ENCODE data around the gene FEM1B. TPM values are rescaled to one million over a fixed set of nuclear protein-coding genes. Genes with fewer than 3 reads are reported as not detected.
A peak's percentile ranks its signal among the peaks of the same experiment; 100 is the strongest.

FEM1B gene
- polyA plus RNA-seq, 3 donors = 21.5 to 26.4 (median 26.0) TPM

DNA sequence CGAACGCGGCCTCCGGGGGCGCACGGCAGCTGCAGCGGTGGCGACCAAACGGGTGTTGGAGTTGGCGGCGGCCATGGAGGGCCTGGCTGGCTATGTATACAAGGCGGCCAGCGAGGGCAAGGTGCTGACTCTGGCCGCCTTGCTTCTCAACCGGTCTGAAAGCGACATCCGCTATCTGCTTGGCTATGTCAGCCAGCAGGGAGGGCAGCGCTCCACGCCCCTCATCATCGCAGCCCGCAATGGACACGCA lies 725 bp downstream of the FEM1B start:
- H3K79me2 ChIP-seq (ENCODE audit: insufficient read depth, low read length) = peaks cover 65% of the 10 kb centered on the region
- H3K27ac Mint-ChIP-seq = peak overlapping the region; percentile 87 to 96 (median 96)
- WGBS (ENCODE audit: insufficient coverage) = 0% methylated on average over 22 of the region's 22 CpGs
- H3K9ac ChIP-seq (ENCODE audit: insufficient read depth, low read length, poor library complexity, severe bottlenecking) = peak overlapping the region; percentile 94
- H3K27me3 Mint-ChIP-seq (ENCODE audit: low read depth in 3 of 3) = no peaks in the 10 kb centered on the region
- TF ChIP-seq, protein P1, sequence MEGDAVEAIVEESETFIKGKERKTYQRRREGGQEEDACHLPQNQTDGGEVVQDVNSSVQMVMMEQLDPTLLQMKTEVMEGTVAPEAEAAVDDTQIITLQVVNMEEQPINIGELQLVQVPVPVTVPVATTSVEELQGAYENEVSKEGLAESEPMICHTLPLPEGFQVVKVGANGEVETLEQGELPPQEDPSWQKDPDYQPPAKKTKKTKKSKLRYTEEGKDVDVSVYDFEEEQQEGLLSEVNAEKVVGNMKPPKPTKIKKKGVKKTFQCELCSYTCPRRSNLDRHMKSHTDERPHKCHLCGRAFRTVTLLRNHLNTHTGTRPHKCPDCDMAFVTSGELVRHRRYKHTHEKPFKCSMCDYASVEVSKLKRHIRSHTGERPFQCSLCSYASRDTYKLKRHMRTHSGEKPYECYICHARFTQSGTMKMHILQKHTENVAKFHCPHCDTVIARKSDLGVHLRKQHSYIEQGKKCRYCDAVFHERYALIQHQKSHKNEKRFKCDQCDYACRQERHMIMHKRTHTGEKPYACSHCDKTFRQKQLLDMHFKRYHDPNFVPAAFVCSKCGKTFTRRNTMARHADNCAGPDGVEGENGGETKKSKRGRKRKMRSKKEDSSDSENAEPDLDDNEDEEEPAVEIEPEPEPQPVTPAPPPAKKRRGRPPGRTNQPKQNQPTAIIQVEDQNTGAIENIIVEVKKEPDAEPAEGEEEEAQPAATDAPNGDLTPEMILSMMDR (IDR thresholded peaks at IDR 0.05) = peak; percentile 51
- H3K4me1 Mint-ChIP-seq = peaks cover 50% of the 10 kb centered on the region
- no peaks in the 10 kb centered on the region for H3K9me3 ChIP-seq (replicated peaks in 1 of 2; ENCODE audit: control insufficient read depth in 1 of 2, insufficient read depth in 1 of 2, low read length in 2 of 2)
- H3K27me3 ChIP-seq (ENCODE audit: control insufficient read depth in 2 of 2, insufficient read depth in 2 of 2, low read length in 2 of 2) = no peaks in the 10 kb centered on the region
- H3K4me3 Mint-ChIP-seq = peak overlapping the region; percentile 91 to 98
- intact Hi-C loops (cut with micrococcal nuclease) = no loop called here
- H4K20me1 ChIP-seq (ENCODE audit: insufficient read depth, low read length) = peaks cover 50% of the 10 kb centered on the region
- H3K27ac ChIP-seq (ENCODE audit: low read depth in 1 of 2, low read length in 2 of 2) = peak overlapping the region; percentile 96 to 97
- peak overlapping the region; percentile 94 for H3K4me2 ChIP-seq (replicated peaks; ENCODE audit: extremely low read depth, low read length, poor library complexity, severe bottlenecking)
- H3K9me3 Mint-ChIP-seq = no peaks in the 10 kb centered on the region
- peak overlapping the region; percentile 75 to 92 (median 88) for H3K4me3 ChIP-seq (replicated peaks in 1 of 3; ENCODE audit: low read depth in 2 of 3, low read length in 3 of 3)
- DNase-seq = peak in 2 of 3 donors; percentile 44 to 69
- H2AFZ ChIP-seq (ENCODE audit: insufficient read depth, low read depth, low read length, poor library complexity, severe bottlenecking) = peak overlapping the region; percentile 99
- H3K4me1 ChIP-seq (ENCODE audit: control insufficient read depth in 1 of 2, insufficient read depth in 2 of 2, low read length in 2 of 2) = peaks cover 48 to 59% of the 10 kb centered on the region in 2 donors
- H3K36me3 ChIP-seq (replicated peaks in 1 of 2; ENCODE audit: control insufficient read depth in 1 of 2, insufficient read depth in 2 of 2, low read length in 2 of 2) = no peaks in the 10 kb centered on the region
- H3K36me3 Mint-ChIP-seq = peaks cover 5 to 6% of the 10 kb centered on the region in 2 donors

DNA sequence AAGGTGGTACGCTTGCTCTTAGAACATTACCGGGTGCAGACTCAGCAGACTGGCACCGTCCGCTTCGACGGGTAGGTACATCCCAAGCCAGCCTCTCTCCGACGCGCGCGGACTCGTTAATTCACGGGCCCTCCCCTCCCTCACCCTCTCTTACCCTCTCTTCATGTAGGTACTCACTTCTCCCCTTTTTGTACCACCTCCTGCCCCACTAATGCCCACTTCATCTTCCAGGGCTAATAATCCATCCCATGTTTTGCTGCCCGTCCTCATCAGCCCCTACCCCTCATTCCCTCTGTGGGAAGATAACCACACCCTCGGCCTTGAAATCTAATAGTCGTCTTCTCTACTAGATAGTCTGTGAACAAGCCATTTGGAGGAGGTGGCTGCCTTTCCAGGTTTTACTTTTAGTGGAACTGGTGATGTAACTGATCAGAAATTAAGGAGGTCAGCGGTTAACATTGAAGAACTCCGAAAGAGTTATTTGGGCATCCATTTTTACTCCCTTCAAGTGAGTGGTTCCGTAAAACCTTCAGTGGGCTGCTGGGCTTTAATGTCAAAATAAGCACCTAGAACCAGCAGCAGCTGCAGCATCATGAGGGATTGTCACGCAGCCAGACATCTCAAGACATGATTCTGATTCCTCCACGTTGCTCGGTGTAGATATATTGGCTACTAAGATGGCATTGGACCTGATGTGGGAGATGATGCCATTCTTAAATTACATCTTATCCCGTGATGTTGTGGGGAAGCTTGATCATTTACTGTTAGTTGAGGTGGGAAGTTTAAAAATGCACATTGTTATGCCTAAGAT lies 1.3 kb downstream of the FEM1B start:
- 0% methylated on average over 15 of the region's 23 CpGs for WGBS (ENCODE audit: insufficient coverage)
- H3K27ac Mint-ChIP-seq = peak overlapping the region; percentile 87 to 96 (median 96)
- Histone ChIP-seq H3K4me2 (replicated peaks; ENCODE audit: extremely low read depth, low read length, poor library complexity, severe bottlenecking) (peak overlapping the region; percentile 94), H4K20me1 (ENCODE audit: insufficient read depth, low read length) (peaks cover 55% of the 10 kb centered on the region), H3K27ac (ENCODE audit: low read depth in 1 of 2, low read length in 2 of 2) (peak overlapping the region; percentile 96 to 97), H3K9ac (ENCODE audit: insufficient read depth, low read length, poor library complexity, severe bottlenecking) (peak overlapping the region; percentile 94), H3K4me3 (replicated peaks in 1 of 3; ENCODE audit: low read depth in 2 of 3, low read length in 3 of 3) (peak overlapping the region; percentile 75 to 92 (median 88)), H3K36me3 (replicated peaks in 1 of 2; ENCODE audit: control insufficient read depth in 1 of 2, insufficient read depth in 2 of 2, low read length in 2 of 2) (no peaks in the 10 kb centered on the region), H3K4me1 (ENCODE audit: control insufficient read depth in 1 of 2, insufficient read depth in 2 of 2, low read length in 2 of 2) (peaks cover 48 to 61% of the 10 kb centered on the region in 2 donors), H2AFZ (ENCODE audit: insufficient read depth, low read depth, low read length, poor library complexity, severe bottlenecking) (peak overlapping the region; percentile 99), H3K27me3 (ENCODE audit: control insufficient read depth in 2 of 2, insufficient read depth in 2 of 2, low read length in 2 of 2) (no peaks in the 10 kb centered on the region), H3K79me2 (ENCODE audit: insufficient read depth, low read length) (peaks cover 70% of the 10 kb centered on the region), H3K9me3 (replicated peaks in 1 of 2; ENCODE audit: control insufficient read depth in 1 of 2, insufficient read depth in 1 of 2, low read length in 2 of 2) (no peaks in the 10 kb centered on the region)
- H3K9me3 Mint-ChIP-seq = no peaks in the 10 kb centered on the region
- TF ChIP-seq, protein P1 (IDR thresholded peaks at IDR 0.05) = no peak
- peaks cover 52% of the 10 kb centered on the region for H3K4me1 Mint-ChIP-seq
- H3K27me3 Mint-ChIP-seq (ENCODE audit: low read depth in 3 of 3) = no peaks in the 10 kb centered on the region
- peaks cover 5 to 7% of the 10 kb centered on the region in 2 donors for H3K36me3 Mint-ChIP-seq
- DNase-seq = peak; percentile 26 to 39 (median 36)
- intact Hi-C loops (cut with micrococcal nuclease) = no loop called here
- H3K4me3 Mint-ChIP-seq = peak overlapping the region; percentile 91 to 98
